CD4-positive, alpha-beta T cell treated with Interferon alpha-2 for 1 hour (primary cell): ENCODE results near the gene OR2W3.

Experiments used
- DNase-seq, 2 donors: peaks; one replicate each; pipeline ENCODE4 v3.0.0-alpha.2; 2020 to 2022

The OR2W3 gene

DNA sequence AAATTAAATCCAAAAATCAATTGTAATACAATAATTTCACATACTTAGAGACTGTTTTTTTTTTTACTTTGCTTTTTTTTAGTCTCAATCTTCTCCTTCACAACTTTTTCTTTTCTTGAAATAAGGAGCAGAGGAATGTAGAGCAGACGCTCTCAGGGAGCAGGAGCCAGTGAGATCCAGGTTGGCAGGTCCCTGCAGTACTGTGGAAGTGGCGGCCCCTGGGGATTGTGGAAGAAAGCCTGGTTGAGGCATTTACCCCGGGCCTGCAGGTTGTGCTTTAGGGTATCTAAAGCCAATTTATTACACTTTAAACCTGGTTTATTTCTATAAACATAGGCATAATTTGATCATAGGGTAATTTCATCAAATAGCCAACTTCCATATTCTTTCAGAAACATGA is 28.6 kb downstream of the OR2W3 start:
- DNase-seq, result no peak

DNA sequence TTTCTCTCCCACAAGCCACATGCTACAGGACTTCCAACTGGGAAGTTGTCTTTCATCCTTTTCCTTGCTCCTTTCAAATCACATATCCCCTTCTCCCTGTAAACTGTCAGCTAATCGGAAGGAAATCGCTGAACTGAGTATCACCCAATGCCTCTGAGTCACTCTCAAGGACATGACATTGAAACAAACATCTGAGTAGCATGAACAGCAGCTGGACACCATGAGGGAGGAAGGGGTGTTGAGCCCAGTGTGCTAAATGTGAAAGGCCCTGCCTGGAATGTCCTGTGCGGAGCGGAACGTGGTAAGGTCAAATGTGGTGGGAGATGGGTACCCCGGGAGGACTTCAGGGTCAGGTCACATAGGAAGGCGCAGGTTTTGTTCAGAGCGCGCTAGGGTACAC is 29.5 kb downstream of the OR2W3 start, which contains the start of gene OR2AJ1:
Gene OR2AJ1 (plus strand): TSS at position 22 of the 400 bp plus-strand sequence. CDS start 8,880 bp downstream, outside the sequence.
- DNase-seq, result no peak

DNA sequence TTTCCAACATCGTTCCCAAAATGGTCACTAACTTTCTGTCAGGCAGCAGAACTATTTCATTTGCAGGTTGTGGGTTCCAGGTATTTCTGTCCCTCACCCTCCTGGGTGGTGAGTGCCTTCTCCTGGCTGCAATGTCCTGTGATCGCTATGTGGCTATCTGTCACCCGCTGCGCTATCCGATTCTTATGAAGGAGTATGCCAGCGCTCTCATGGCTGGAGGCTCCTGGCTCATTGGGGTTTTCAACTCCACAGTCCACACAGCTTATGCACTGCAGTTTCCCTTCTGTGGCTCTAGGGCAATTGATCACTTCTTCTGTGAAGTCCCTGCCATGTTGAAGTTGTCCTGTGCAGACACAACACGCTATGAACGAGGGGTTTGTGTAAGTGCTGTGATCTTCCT is 38.6 kb downstream of the OR2W3 start:
- DNase-seq, result no peak

DNA sequence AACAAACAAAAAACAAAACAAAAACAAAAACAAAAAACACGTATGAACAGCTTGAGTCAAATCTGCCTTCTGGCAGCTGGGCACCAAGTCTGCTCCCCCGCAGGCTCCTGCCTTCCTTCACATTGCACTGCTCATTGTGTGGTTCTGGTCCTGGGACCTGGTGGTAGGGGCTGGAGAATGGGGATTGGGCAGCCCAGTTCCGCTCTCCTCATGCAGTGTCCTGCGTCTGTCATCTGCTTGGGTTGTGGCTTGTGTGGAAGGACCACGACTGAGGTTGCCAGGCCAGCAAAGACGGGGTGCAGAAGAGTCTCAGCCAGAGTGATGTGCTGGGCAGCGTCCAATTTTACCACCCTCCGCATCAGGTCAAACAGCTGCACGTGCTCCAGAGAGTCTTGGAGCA is 40.4 kb downstream of the OR2W3 start:
- no peak for DNase-seq

DNA sequence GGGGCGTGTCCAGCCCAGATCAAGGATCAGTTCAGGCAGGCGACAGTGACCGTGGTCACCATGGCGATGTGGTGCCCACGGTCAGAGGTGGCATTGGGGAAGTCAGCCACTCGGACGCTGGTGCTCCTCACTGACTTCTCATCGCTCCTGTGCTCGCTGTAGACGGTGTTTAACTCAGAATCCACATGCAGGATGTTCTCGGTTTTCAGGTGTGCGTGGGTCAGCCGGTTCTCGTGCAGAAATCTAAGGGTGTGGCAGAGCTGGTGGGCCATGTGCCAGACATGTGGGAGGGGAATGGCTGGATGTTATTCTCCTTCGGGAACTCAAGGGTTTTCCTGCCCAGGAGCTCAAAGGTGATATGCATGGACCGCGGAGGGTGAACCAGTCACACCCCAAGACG is 41.0 kb downstream of the OR2W3 start:
- DNase-seq, result no peak

DNA sequence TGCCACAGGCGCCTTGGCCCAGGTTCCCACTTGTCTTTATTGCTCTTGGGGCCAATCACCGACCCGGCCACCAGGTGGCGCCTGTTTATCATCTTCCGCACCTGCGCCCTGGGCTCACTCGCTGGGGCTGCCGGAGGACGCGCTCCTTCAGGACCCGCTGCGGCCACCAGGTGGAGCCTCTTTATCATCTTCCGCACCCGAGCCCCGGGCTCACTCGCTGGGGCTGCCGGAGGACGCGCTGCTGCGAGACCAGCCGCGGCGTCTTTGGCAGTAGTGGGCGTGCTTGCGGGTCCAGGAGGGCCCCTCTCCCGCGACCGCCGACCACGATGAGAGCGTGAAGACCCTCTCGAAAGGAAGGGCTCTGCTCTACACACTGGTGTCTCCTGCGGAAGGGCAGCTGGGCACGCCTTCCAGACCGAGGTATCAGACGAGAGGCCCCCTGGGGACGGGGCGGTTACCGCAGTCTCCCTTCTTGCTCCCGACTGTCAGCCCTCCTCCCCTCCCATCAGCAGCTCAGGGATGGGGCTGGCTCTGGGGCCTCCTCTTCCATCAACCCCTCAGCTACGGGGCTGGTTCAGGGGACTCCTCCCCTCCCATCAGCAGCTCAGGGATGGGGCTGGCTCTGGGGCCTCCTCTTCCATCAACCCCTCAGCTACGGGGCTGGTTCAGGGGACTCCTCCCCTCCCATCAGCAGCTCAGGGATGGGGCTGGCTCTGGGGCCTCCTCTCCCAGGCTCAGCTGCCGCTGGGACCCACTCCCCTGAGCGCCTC is 41.8 kb downstream of the OR2W3 start:
- DNase-seq, result peak; percentile 86 to 87

DNA sequence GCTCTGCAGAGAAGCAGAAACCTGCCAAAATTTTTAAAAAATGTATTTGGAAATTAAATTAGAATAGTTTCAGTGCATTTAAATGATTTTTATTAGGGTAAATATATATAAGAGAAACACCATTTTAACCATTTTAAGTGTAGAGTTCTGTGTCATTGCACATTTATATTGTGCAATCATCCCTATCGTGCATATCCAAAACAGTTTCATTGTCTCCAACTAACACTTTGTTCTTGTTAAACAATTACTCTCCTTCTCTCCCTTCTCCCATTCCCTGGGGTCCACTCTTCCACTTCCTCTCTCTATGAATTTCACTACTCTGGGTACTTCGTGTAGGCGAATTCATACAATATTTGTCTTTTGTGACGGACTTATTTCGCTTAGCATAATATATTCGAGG is 47.2 kb downstream of the OR2W3 start:
- no peak for DNase-seq
